Stimulated activated CD8-positive, alpha-beta memory T cell treated with anti-CD3 and anti-CD28 coated beads, Interleukin-4, amount 100 ng/mL, for 24 hours (primary cell): Measurements from ENCODE around the gene GPR84.

Experiments
- DNase-seq: peaks from one replicate; pipeline ENCODE4 v3.0.0-alpha.2; 2020; ENCODE audit warnings: low read depth

The GPR84 gene

GRCh38 chr12:54392485-54393206 lies 28.4 kb upstream of the GPR84 start:
- DNase-seq = no peak

- peak; percentile 61 for DNase-seq
Observed at GRCh38 chr12:54390668-54391551, 26.6 kb upstream of the GPR84 start.

- no peak for DNase-seq
Observed at GRCh38 chr12:54390176-54390667, 25.9 kb upstream of the GPR84 start.

GRCh38 chr12:54389607-54390175 lies 25.4 kb upstream of the GPR84 start:
- DNase-seq = no peak

- DNase-seq = no peak
Observed at GRCh38 chr12:54389134-54389508, 24.8 kb upstream of the GPR84 start.

- no peak for DNase-seq
Observed at GRCh38 chr12:54388237-54389133, 24.2 kb upstream of the GPR84 start.

GRCh38 chr12:54387114-54387467 lies 22.8 kb upstream of the GPR84 start:
- DNase-seq = no peak

GRCh38 chr12:54386403-54387113 lies 22.3 kb upstream of the GPR84 start:
- DNase-seq = no peak

- DNase-seq = no peak
Observed at GRCh38 chr12:54385251-54385914, 21.1 kb upstream of the GPR84 start.

GRCh38 chr12:54384591-54385041 lies 20.3 kb upstream of the GPR84 start, which contains the start of gene ZNF385A:
Gene ZNF385A (minus strand): TSS chr12:54384733. CDS start chr12:54384514, 219 bp downstream.
- DNase-seq = no peak

GRCh38 chr12:54383041-54383609 lies 18.8 kb upstream of the GPR84 start:
- no peak for DNase-seq

GRCh38 chr12:54381136-54381535 lies 16.9 kb upstream of the GPR84 start:
- DNase-seq = no peak

GRCh38 chr12:54379398-54380201 lies 15.3 kb upstream of the GPR84 start:
- DNase-seq = peak; percentile 81

GRCh38 chr12:54378796-54379397 lies 14.6 kb upstream of the GPR84 start:
- DNase-seq = no peak

- DNase-seq = no peak
Observed at GRCh38 chr12:54377797-54378515, 13.7 kb upstream of the GPR84 start.

- no peak for DNase-seq
Observed at GRCh38 chr12:54377007-54377406, 12.7 kb upstream of the GPR84 start.

GRCh38 chr12:54376596-54376995 lies 12.3 kb upstream of the GPR84 start:
- no peak for DNase-seq

- DNase-seq = no peak
Observed at GRCh38 chr12:54375259-54375579, 10.9 kb upstream of the GPR84 start.
